ENCODE data around the gene SCAF4. TPM values are rescaled to one million over a fixed set of nuclear protein-coding genes. Genes with fewer than 3 reads are reported as not detected.

Gene SCAF4
- total and polyA plus RNA-seq, 12 donors: 9.5 to 24.0 (median 15.1) TPM

- H3K27ac ChIP-seq: no peak overlapping the region
- peaks cover 0 to 77% of the 10 kb centered on the region in 2 donors for H3K36me3 ChIP-seq (replicated peaks in 1 of 2)
- no peak for DNase-seq
- H3K4me1 ChIP-seq (replicated peaks in 1 of 2): no peaks in the 10 kb centered on the region
- intact Hi-C loops (cut with DNase I): no loop called here
- no peak for TF ChIP-seq POLR2A (IDR thresholded peaks at IDR 0.05)
- TF ChIP-seq, protein P1, sequence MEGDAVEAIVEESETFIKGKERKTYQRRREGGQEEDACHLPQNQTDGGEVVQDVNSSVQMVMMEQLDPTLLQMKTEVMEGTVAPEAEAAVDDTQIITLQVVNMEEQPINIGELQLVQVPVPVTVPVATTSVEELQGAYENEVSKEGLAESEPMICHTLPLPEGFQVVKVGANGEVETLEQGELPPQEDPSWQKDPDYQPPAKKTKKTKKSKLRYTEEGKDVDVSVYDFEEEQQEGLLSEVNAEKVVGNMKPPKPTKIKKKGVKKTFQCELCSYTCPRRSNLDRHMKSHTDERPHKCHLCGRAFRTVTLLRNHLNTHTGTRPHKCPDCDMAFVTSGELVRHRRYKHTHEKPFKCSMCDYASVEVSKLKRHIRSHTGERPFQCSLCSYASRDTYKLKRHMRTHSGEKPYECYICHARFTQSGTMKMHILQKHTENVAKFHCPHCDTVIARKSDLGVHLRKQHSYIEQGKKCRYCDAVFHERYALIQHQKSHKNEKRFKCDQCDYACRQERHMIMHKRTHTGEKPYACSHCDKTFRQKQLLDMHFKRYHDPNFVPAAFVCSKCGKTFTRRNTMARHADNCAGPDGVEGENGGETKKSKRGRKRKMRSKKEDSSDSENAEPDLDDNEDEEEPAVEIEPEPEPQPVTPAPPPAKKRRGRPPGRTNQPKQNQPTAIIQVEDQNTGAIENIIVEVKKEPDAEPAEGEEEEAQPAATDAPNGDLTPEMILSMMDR (IDR thresholded peaks at IDR 0.05): no peak
- no peaks in the 10 kb centered on the region for H3K27me3 ChIP-seq
- no peak overlapping the region for H3K4me3 ChIP-seq
- H3K9me3 ChIP-seq (replicated peaks in 1 of 3): no peaks in the 10 kb centered on the region
- WGBS, 4 donors: 95 to 98% (median 96%) methylated on average over 2 of the region's 2 CpGs
Measured at GRCh38 chr21:31687108-31687507, 44.8 kb downstream of the SCAF4 start.

GRCh38 chr21:31686272-31686915 is 45.5 kb downstream of the SCAF4 start:
- no peak overlapping the region for H3K4me3 ChIP-seq
- H3K4me1 ChIP-seq (replicated peaks in 1 of 2): no peaks in the 10 kb centered on the region
- no peaks in the 10 kb centered on the region for H3K9me3 ChIP-seq (replicated peaks in 1 of 3)
- intact Hi-C loops (cut with DNase I): no loop called here
- no peak for DNase-seq
- peaks cover 0 to 70% of the 10 kb centered on the region in 2 donors for H3K36me3 ChIP-seq (replicated peaks in 1 of 2)
- WGBS, 4 donors: 74 to 88% (median 77%) methylated on average over 7 of the region's 7 CpGs
- H3K27ac ChIP-seq: no peak overlapping the region
- H3K27me3 ChIP-seq: no peaks in the 10 kb centered on the region
- TF ChIP-seq, protein P1 (IDR thresholded peaks at IDR 0.05): no peak
- no peak for TF ChIP-seq POLR2A (IDR thresholded peaks at IDR 0.05)

DNA sequence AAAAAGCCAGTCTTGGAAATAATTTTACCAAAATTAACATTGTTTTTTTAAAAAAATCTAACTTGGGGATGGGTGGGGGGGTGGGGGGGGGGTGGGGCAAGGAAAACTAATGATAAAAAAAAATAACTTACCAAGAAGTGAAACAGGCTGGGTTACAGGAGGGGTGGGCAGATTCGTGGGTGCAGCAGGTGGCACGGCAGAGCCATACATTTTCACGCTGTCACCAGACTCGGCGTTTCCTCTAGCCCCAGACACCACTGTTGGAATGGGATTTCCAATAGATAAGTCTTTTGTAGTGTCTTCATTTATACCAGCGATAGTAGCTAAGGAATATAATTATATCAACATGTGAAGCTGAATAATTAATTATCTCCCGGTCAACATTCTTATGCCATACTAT is 47.0 kb downstream of the SCAF4 start:
- no peak overlapping the region for H3K4me3 ChIP-seq
- H3K36me3 ChIP-seq (replicated peaks in 1 of 2): peaks cover 0 to 58% of the 10 kb centered on the region in 2 donors
- TF ChIP-seq, protein P1 (IDR thresholded peaks at IDR 0.05): no peak
- TF ChIP-seq POLR2A (IDR thresholded peaks at IDR 0.05): no peak
- H3K9me3 ChIP-seq (replicated peaks in 1 of 3): no peaks in the 10 kb centered on the region
- no peaks in the 10 kb centered on the region for H3K4me1 ChIP-seq (replicated peaks in 1 of 2)
- no peak overlapping the region for H3K27ac ChIP-seq
- intact Hi-C loops (cut with DNase I): no loop called here
- no peak for DNase-seq
- 88 to 95% (median 92%) methylated on average over 7 of the region's 7 CpGs for WGBS, 4 donors
- no peaks in the 10 kb centered on the region for H3K27me3 ChIP-seq

DNA sequence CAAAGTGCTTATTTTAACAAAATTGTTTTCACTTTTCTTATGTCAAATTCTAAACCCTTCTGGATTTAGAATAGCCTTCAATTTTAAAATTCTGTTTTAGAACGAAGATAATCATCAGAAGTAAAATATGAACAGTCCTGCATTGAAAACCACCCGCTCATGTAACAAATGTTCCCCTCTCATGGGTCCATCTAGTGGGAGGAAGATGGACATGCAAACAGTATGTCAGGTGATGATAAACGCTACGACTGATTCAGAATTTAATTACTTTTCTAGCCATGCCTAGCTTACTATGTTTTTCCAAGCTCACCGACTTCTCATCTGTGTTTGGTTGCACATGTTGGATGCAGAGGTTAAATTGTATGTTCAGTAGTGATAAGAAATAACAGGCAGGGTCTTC is 48.9 kb downstream of the SCAF4 start:
- Histone ChIP-seq H3K27ac (no peak overlapping the region), H3K36me3 (replicated peaks in 1 of 2) (peaks cover 0 to 51% of the 10 kb centered on the region in 2 donors), H3K4me1 (replicated peaks in 1 of 2) (no peaks in the 10 kb centered on the region), H3K9me3 (replicated peaks in 1 of 3) (no peaks in the 10 kb centered on the region), H3K4me3 (no peak overlapping the region), H3K27me3 (no peaks in the 10 kb centered on the region)
- intact Hi-C loops (cut with DNase I): no loop called here
- DNase-seq: no peak
- WGBS, 4 donors: 83 to 90% (median 85%) methylated on average over 5 of the region's 5 CpGs
- no peak for TF ChIP-seq POLR2A (IDR thresholded peaks at IDR 0.05)
- TF ChIP-seq, protein P1 (IDR thresholded peaks at IDR 0.05): peak in 2 of 6 experiments; percentile 17 to 18

All from adrenal gland (tissue), 12 donors.